CD4-positive, alpha-beta T cell treated with Interleukin-17A for 1 hour (primary cell): Measurements from ENCODE around the gene ADAM11.

Experiments
- DNase-seq: peaks from one replicate; pipeline ENCODE4 v3.0.0-alpha.2; 2020

ADAM11 gene

GRCh38 chr17:44776628-44777393 lies 18.0 kb downstream of the ADAM11 start:
- no peak for DNase-seq

- DNase-seq = no peak
These were observed 18.9 kb downstream of the ADAM11 start for GRCh38 chr17:44777394-44778348.

DNA sequence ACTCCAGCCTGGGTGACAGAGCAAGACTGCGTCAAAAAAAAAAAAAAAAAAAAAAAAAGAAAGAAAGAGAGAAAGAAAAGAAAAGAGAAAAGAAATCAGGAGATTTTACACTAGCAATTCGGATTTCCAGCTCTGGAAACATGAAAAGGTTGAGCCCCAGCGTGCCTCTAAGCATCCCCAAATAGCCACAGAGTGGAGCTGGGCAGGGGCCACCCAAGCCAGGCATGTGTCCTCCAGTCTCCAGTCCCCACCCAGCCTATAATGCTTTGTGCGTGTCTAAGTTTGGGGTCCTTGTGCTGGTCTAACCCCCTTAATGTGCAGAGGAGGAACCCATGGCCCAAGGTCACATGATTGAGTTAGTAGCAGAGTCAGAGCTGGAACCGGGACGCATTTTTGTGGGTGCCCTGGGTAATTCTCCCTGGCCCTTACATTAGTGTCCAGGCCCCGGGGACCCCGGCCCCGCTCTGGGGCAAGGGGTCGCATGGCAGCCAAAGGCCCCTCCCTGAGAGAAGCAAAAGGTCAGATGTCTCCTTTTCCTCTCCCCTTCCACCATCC lies 19.9 kb downstream of the ADAM11 start:
- DNase-seq = no peak

DNA sequence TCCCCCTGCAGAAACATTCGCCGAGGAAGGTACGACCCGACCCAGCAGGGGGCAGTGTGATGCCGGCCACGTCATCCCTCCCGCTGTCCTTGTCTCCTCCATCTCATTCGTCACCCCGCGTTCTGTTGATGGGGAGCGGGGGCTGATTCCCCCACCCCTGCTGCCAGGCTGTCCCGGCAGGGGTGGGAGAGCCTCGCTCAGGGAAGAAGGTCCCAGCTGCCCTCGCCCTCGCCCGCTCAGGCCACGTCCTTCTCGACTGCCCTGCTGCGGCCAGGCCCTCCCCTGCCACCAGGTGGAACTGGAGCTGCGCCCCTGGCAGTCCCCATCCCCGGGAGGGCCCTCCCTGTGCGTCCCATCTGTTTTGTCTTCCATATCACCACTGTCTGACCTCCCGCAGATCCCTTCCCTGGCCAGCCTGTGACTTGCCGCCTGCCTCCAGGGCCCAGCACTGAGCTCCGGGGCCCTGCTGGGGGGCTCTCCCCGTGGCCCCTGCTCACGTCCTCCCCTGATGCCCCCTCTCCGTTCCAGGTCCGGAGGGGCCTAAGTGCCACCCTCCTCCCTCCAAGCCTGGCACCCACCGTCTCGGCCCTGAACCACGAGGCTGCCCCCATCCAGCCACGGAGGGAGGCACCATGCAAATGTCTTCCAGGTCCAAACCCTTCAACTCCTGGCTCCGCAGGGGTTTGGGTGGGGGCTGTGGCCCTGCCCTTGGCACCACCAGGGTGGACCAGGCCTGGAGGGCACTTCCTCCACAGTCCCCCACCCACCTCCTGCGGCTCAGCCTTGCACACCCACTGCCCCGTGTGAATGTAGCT lies 20.6 kb downstream of the ADAM11 start:
- peak; percentile 84 for DNase-seq

DNA sequence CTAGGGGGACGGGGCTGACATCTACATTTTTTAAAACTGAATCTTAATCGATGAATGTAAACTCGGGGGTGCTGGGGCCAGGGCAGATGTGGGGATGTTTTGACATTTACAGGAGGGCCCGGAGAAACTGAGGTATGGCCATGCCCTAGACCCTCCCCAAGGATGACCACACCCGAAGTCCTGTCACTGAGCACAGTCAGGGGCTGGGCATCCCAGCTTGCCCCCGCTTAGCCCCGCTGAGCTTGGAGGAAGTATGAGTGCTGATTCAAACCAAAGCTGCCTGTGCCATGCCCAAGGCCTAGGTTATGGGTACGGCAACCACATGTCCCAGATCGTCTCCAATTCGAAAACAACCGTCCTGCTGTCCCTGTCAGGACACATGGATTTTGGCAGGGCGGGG lies 21.4 kb downstream of the ADAM11 start:
- DNase-seq = no peak

DNA sequence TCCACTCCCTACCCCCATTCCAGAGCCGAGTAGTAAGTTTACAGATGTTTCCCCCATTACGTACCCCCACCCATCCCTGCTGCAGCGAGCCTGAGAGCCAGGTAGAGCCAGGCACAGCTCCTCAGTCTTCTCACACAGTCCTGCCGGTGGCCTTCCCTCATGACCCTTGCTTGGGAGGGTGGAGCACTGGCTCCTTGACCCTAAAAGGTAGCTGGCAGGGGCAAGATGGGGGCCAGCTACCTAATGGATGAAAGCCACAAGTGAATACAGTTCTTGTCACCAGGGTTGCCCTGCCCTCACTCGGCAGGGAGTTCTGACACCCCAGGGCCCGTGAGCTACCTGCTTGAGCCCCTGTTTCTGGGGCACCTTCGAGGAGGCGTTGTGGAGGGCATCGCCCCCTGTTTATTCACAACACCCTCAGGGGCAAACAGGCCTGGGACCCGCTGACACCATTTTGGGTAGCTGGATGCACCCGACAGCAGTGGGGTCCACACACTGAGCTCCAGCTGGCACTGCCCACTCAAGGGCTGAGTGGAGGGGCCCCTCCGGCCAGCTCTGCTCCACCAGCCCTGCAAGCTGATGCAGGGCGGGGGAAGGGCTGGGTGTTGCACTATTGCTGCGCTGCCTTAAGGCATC lies 22.2 kb downstream of the ADAM11 start:
- DNase-seq = no peak

DNA sequence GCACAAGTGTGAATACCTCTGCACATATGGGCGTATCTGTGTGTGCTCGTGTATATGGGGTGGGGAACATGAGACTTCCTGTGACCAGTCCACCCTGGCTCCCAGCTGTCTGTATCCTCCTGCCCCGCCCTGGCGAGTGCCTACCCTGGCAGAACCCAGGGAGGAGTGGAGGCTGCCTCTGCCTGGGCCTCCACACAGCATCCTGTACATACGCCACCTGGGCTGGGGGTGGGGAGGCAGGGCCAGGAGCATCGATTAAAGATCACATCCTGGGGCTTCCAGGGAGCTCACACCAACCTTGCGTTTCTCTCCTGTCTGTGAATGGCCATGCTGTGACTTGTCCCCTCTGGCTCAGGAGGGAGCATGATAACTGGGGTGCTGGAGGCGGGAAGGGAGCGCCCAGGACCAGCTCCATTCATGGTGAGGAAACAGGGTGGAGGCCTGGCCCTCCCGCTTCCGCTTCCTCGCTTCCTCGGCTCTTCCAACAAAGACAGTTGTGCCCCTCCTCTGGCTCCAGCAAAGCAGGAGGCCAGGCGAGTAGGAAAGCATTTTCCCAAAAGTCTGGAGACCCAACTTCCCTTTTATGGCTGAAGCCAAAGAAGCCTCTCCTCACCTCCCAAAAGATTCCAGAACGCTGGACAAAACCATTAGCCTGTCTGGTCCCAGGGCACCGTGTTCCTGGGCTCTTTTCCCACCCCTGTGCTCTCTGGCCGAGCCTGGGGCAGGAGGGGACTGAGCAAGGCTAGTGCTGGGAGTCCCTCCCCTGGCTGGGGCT lies 22.9 kb downstream of the ADAM11 start:
- DNase-seq = no peak

GRCh38 chr17:44782326-44782850 lies 23.6 kb downstream of the ADAM11 start:
- DNase-seq = no peak

DNA sequence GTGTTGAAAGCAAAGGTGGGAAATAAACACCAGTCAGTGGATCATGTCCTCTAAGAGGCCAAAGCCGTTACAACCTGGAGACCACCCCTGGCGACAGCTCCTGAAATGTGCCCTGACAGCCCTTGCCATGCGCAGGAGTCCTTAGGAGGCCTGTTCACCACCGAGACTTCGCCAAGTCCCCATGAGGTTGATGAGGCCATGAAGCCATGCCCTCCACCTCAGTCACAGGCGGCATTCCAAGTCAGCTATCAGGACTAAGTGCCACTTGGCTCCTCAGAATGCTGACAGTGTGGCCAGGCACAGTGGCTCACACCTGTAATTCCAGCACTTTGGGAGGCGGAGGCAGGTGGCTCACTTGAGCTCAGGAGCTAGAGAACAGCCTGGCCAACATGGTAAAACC lies 27.1 kb downstream of the ADAM11 start:
- no peak for DNase-seq

DNA sequence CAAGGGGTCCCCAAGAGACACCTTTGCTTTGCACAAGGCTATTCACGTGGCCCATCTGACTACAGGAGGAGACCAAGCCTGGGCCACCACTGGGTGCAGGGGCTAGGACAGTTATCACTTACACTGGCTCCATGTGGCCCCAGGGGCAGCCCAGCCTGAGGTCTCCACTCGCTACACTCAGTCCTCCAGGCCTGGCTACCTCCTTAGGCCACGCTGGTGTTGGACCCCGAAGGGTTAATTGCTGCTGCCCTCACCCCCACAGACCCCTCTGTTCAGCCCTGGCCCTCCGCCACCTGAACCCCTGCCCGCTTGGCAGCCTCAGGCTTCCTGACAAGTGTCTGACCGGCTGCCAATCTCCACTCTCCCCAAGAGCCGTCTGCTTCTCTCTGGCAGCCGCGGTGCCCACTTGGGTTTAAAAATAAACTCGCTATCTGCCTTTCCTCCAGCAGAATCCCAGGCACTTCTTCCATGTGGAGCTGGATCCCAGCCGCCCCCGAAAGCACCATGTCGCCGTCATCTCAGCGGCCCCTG lies 27.8 kb downstream of the ADAM11 start:
- DNase-seq = no peak

GRCh38 chr17:44787271-44787940 lies 28.6 kb downstream of the ADAM11 start:
- no peak for DNase-seq

DNA sequence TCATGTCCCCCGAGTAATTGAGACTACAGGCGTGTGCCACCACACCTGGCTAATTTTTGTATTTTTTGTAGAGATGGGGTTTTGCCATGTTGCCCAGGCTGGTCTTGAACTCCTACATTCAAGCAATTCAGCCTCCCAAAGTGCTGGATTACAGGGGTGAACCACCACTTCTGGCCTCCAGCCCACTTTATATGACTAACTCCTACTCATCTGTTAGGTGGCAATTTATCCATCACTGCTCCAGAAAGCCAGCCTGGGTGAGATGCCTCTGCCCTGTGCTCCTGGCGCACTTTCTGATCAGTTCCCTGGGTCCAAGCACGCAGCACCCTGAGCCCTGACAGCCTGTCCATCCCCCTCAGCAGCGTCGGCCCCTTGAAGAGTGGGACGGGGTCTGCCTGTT lies 29.4 kb downstream of the ADAM11 start:
- no peak for DNase-seq

GRCh38 chr17:44792276-44792675 lies 33.5 kb downstream of the ADAM11 start:
- no peak for DNase-seq

DNA sequence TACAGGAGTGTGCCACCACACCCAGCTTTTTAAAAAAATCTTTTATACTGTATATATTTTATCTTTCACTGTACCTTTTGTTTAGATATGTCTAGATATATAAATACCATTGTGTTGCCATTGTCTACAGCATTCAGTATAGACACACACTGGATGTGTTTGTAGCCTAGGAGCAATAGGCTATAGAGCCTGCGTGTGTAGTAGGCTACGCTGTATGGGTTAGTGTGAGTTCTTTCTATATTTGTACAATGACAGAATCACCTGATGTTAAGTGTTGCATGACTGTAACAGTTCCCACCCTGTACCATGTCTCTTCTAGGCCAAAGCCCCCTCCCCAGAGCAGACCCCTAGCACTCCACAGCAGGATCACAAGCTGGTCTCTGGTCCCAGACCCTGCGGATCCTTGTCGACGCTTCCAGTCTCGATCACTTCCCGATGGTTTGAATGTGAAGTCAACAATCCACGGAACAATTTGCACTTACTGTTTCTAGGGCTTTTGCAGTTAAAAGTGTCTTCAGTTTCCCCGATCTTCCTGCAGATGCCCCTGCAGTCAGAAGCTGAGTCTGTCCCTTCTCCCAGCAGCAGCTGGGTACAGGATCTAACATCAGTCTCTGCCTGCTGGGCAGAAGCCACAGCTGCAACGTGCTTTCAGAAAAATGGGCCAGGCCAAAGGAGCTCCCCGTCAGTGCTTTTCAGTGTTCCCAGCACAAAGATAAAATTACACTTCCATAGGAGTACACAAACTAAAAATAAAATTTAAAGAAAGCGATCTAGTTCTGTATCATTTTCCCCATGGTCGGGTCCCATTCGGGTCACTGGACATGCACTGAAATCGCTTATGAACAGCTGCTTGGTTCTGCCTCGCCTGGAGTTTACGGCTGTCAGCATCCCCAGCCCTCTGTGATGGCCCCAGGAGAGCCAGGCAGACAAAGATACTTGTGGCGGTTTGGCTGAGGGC lies 35.4 kb downstream of the ADAM11 start:
- no peak for DNase-seq

GRCh38 chr17:44794851-44795413 lies 36.1 kb downstream of the ADAM11 start:
- no peak for DNase-seq

- no peak for DNase-seq
These were observed 36.6 kb downstream of the ADAM11 start for GRCh38 chr17:44795421-44795820.

DNA sequence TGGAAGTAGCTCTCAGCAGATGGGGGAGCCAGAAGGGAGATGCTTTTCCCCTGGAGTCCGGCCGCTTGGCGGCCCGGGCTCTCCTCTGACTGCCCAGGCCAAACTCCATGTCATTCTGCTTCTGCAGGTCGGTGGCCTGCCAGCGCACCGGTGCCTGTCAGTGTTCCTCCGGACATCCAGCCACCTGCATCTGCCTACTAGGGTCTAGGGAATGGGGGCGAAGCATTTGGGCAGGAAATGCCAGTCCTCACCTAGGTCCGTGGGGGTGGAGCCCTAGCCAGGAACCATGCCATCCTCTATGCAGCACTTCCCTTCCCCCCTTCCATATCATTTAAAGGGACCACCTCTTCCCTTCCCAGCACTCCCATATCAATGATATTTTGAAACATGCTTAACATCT lies 37.1 kb downstream of the ADAM11 start:
- DNase-seq = no peak

DNA sequence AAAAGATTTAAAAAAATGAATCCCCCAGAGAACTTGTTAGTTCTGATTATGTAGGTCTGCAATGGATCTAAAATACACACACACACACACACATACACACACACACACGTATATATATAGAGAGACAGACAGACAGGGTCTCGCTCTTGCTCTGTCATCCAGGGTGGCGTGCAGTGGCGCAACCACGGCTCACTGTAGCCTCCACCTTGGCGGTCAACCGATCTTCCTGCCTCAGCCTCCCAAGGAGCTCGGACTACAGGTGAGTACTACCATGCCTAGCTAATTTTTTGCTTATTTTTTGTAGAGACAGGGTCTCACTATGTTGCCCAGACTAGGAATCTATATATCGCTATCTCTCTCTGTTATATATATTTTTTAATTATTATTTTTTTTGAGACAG lies 37.9 kb downstream of the ADAM11 start:
- DNase-seq = no peak

GRCh38 chr17:44797802-44798201 lies 39.0 kb downstream of the ADAM11 start:
- no peak for DNase-seq
